K562 (cell line): ENCODE results near the gene RNASEH2C. TPM values are rescaled to one million over a fixed set of nuclear protein-coding genes. Genes with fewer than 3 reads are reported as not detected.
A peak's percentile ranks its signal among the peaks of the same experiment; 100 is the strongest.

Source experiments
- ATAC-seq: fragments of 200-7000 bp; cut with Tn5 transposase; 3 replicates; pipeline ENCODE4 v1.9.1; 2020; ENCODE audit warnings: moderate library complexity
- BruUV-seq: library from RNA; stranded (reverse); fragments of 400-500 nt; replicated peaks from 2 replicates; lab custom pipeline; 2021; lab: Mats Ljungman, UMichigan
- CTCF ChIA-PET: fragments of 300-600 bp; formaldehyde crosslinking; extraction: SDS; loops from one replicate; lab custom pipeline; 2021; ENCODE audit warnings: low intra/inter-chr PET ratio; lab: Yijun Ruan, JAX
- POLR2A ChIA-PET: fragments of 300-600, 350-650 bp; sonication (Branson Sonifier 250); formaldehyde crosslinking; extraction: SDS; loops from one replicate; lab custom pipeline; 2021; ENCODE audit warnings: antibody characterized with exemption, inconsistent platforms; lab: Yijun Ruan, JAX
- DNase-seq, 4 experiments: peaks; one replicate each; pipeline versions ENCODE4 v3.0.0 to v3.0.0-alpha.2; 2011 to 2018; ENCODE audit warnings: low spot score in 3 of 4, mixed read lengths in 3 of 4; ENCODE audit errors: extremely low read depth in 1 of 4
- FAIRE-seq: peaks from 2 replicates; lab custom pipeline; 2011; peaks lifted over from hg19 to GRCh38; lab: Jason Lieb, UNC
- H2AFZ ChIP-seq: 2 replicates; pipeline ENCODE4 v1.6.0; 2011; ENCODE audit warnings: low read depth, low read length, control low read depth, inconsistent platforms
- H3K27ac ChIP-seq: fragments of 200-600 bp; 3 replicates; pipeline ENCODE4 v1.8.0; 2011; ENCODE audit warnings: low read depth, mild to moderate bottlenecking, control low read depth, inconsistent platforms, low read length, moderate library complexity, mixed read lengths; ENCODE audit errors: extremely low read depth
- H3K27me3 ChIP-seq, 2 experiments: fragments of 300-600 bp in 1 of 2; 2 replicates in 1 of 2; 3 replicates in 1 of 2; pipeline versions ENCODE4 v1.6.0 to v1.8.0; 2011; ENCODE audit warnings: inconsistent platforms in 2 of 2, low read length in 2 of 2, mild to moderate bottlenecking in 1 of 2, mixed read lengths in 1 of 2, moderate library complexity in 1 of 2; ENCODE audit not compliant: control insufficient read depth in 2 of 2, insufficient read depth in 2 of 2
- H3K36me3 ChIP-seq: fragments of 300-600 bp; 3 replicates; pipeline ENCODE4 v1.8.0; 2011; ENCODE audit warnings: mild to moderate bottlenecking, low read length, inconsistent platforms; ENCODE audit not compliant: control insufficient read depth, insufficient read depth
- H3K4me1 ChIP-seq, 2 experiments: fragments of 200-600 bp in 1 of 2; replicated peaks in 1 of 2; 2 replicates in 1 of 2; 3 replicates in 1 of 2; pipeline versions ENCODE4 v1.5.1 to v1.8.0; 2011; ENCODE audit warnings: inconsistent platforms in 2 of 2, low read length in 2 of 2, mild to moderate bottlenecking in 1 of 2, mixed read lengths in 1 of 2, moderate library complexity in 1 of 2; ENCODE audit not compliant: control insufficient read depth in 2 of 2, insufficient read depth in 2 of 2
- H3K4me2 ChIP-seq: 2 replicates; pipeline ENCODE4 v1.6.1; 2011; ENCODE audit warnings: low read length, control low read depth, inconsistent platforms, mixed read lengths; ENCODE audit not compliant: insufficient read depth
- H3K4me3 ChIP-seq: fragments of 200-600 bp; sonication (generic), shearing (Covaris generic); 2 replicates; pipeline ENCODE4 v1.5.1; 2016; ENCODE audit warnings: control low read depth, inconsistent platforms
- H3K79me2 ChIP-seq: fragments of 200-600 bp; 3 replicates; pipeline ENCODE4 v1.8.0; 2011; ENCODE audit warnings: low read length, inconsistent platforms; ENCODE audit not compliant: control insufficient read depth, insufficient read depth
- H3K9ac ChIP-seq, 2 experiments: 2 replicates each; pipeline versions ENCODE4 v1.6.0 to v1.6.1; 2011; ENCODE audit warnings: low read depth in 2 of 2, low read length in 2 of 2, control low read depth in 1 of 2, inconsistent platforms in 1 of 2, mild to moderate bottlenecking in 1 of 2, mixed read lengths in 1 of 2; ENCODE audit not compliant: insufficient read depth in 1 of 2
- H3K9me1 ChIP-seq: one replicate; pipeline ENCODE4 v1.6.0; 2011; ENCODE audit warnings: inconsistent platforms, mild to moderate bottlenecking, low read length, moderate library complexity; ENCODE audit not compliant: control insufficient read depth, insufficient read depth
- H3K9me3 ChIP-seq: replicated peaks from 2 replicates; pipeline ENCODE4 v1.5.1; 2011; ENCODE audit warnings: low read depth, low read length, inconsistent platforms; ENCODE audit not compliant: control insufficient read depth, insufficient read depth
- H4K20me1 ChIP-seq: replicated peaks from 2 replicates; pipeline ENCODE4 v1.6.1; 2011; ENCODE audit warnings: low read length, inconsistent platforms, mixed read lengths; ENCODE audit not compliant: control insufficient read depth, insufficient read depth
- EHMT2 ChIP-seq: fragments of 450-650 bp; IDR thresholded peaks from 2 replicates; pipeline ENCODE4 v1.6.1; 2018; ENCODE audit warnings: antibody characterized with exemption
- HBP1 ChIP-seq: fragments of 450-650 bp; formaldehyde crosslinking; IDR thresholded peaks from 2 replicates; pipeline ENCODE4 v1.4.0; 2022; ENCODE audit warnings: missing genetic modification characterization
- IFI16 ChIP-seq: fragments of 250-450 bp; sonication (Bioruptor Pico); IDR thresholded peaks from 2 replicates; pipeline ENCODE4 v2.1.2; 2022; ENCODE audit warnings: mild to moderate bottlenecking, inconsistent platforms
- LCOR ChIP-seq: sonication (generic); formaldehyde crosslinking; IDR thresholded peaks from 2 replicates; pipeline ENCODE4 v1.8.0; 2022; ENCODE audit warnings: mild to moderate bottlenecking, missing genetic modification reagents
- MTA1 ChIP-seq: fragments of 450-650 bp; IDR thresholded peaks from 2 replicates; pipeline ENCODE4 v1.6.1; 2017; ENCODE audit warnings: borderline replicate concordance
- NCOA1 ChIP-seq: fragments of 450-650 bp; IDR thresholded peaks from 2 replicates; pipeline ENCODE4 v1.6.1; 2016; ENCODE audit warnings: low read depth
- NR2C2 ChIP-seq, 2 experiments: fragments of 200-800 bp in 1 of 2; sonication (Bioruptor generic) in 1 of 2; sonication (generic) in 1 of 2; formaldehyde crosslinking in 1 of 2; IDR thresholded peaks; 2 replicates each; pipeline versions ENCODE4 v1.6.1 to v1.8.0; 2016 to 2022; ENCODE audit warnings: mild to moderate bottlenecking in 1 of 2, missing compliant biosample characterization in 1 of 2, missing genetic modification characterization in 1 of 2, missing genetic modification reagents in 1 of 2
- ZNF263 ChIP-seq: sonication (generic); formaldehyde crosslinking; IDR thresholded peaks from 2 replicates; pipeline ENCODE4 v1.8.0; 2022; ENCODE audit warnings: mild to moderate bottlenecking, missing genetic modification reagents, borderline replicate concordance
- ZNF318 ChIP-seq, 2 experiments: fragments of 450-650 bp; IDR thresholded peaks; 2 replicates each; pipeline ENCODE4 v1.6.1; 2016; ENCODE audit warnings: mild to moderate bottlenecking in 2 of 2, borderline replicate concordance in 1 of 2, low read depth in 1 of 2, moderate library complexity in 1 of 2
- ZNF785 ChIP-seq: fragments of 250-450 bp; sonication (Bioruptor Pico); IDR thresholded peaks from 2 replicates; pipeline ENCODE4 v1.4.0; 2020; ENCODE audit warnings: mild to moderate bottlenecking
- WGBS: fragments of 100-300 bp; shearing (Covaris generic); methylation state at CpG from one replicate; pipeline ENCODE4 v1.1.6; 2016; ENCODE audit warnings: low coverage, mixed read lengths; ENCODE audit not compliant: insufficient coverage; ENCODE audit errors: missing lambda C conversion rate; 5-methylcytosine and 5-hydroxymethylcytosine counted together
- in situ Hi-C: fragments of 300-500 bp; cut with MboI; formaldehyde crosslinking; loops from 4 replicates; pipeline ENCODE4 v1.15.0; 2018; ENCODE audit warnings: inconsistent platforms, mixed read lengths
- intact Hi-C: fragments of 100-400 bp; cut with micrococcal nuclease; formaldehyde crosslinking; loops from 2 replicates; pipeline ENCODE4 v1.14.2; 2022
- polyA plus RNA-seq, 8 experiments: library from polyadenylated mRNA; depleted of rRNA in 4 of 8; stranded (reverse) in 5 of 8; unstranded in 3 of 8; fragments of >200 nt; fragmentation: Nextera tagmentation in 2 of 8; fragmentation: Illumina TruSeq in 1 of 8; extraction: Ambion mirVana in 2 of 8; extraction: Trizol in 1 of 8; gene quantifications; 2 replicates each; pipeline versions ENCODE4 v1.2.1 to v1.2.3, GENCODE V29; 2011 to 2014; ENCODE audit warnings: inconsistent platforms in 1 of 8, missing spikeins in 1 of 8
- total RNA-seq, 7 experiments: library from RNA; depleted of rRNA in 6 of 7; stranded (reverse); fragments of >200 nt in 6 of 7; fragmentation: Illumina TruSeq in 2 of 7; extraction: Trizol in 2 of 7; gene quantifications; 2 replicates each; pipeline versions ENCODE4 v1.2.1 to v1.2.3, GENCODE V29; 2011 to 2021; ENCODE audit warnings: low replicate concordance in 1 of 7

Gene RNASEH2C
- total and polyA plus RNA-seq, 9 of the 15 experiments (the other 6 are each of a cell fraction or from before 2014, with no cell fraction given) = 5.4 to 78.2 (median 15.6) TPM

- FAIRE-seq (no peak), DNase-seq (no peak), ATAC-seq (no peak)
- no peaks in the 10 kb centered on the region; the same call in 1 of the 2 replicates for H3K9me3 ChIP-seq
- H3K9me1 ChIP-seq = no peaks in the 10 kb centered on the region
- H3K4me3 ChIP-seq = no peak overlapping the region
- H3K4me1 ChIP-seq = peaks cover 4 to 15% of the 10 kb centered on the region in 2 experiments; a peak in 3 of 5 replicates
- in situ Hi-C loops = no loop called here
- BruUV-seq = no TSS peak
- H3K27ac ChIP-seq = no peak overlapping the region
- H3K36me3 ChIP-seq = no peaks in the 10 kb centered on the region
- ChIA-PET CTCF (interaction anchor here (0.7 to 2.0 kb wide), 2 partner anchors 76 kb away, joined by 4 to 9 read pairs; no protein-coding TSS in a partner anchor), POLR2A (interaction anchor here (1.1 to 1.5 kb wide), 2 partner anchors 13 to 18 kb away, joined by 3 to 5 read pairs; no protein-coding TSS in a partner anchor)
- H3K79me2 ChIP-seq = no peaks in the 10 kb centered on the region
- 50% methylated on average over 1 of the region's 1 CpG for WGBS
- H4K20me1 ChIP-seq = no peaks in the 10 kb centered on the region
- peaks cover 4 to 19% of the 10 kb centered on the region in 2 experiments; a peak in 3 of 5 replicates for H3K27me3 ChIP-seq
- H2AFZ ChIP-seq = no peak overlapping the region
- H3K4me2 ChIP-seq = no peak overlapping the region
- no peak overlapping the region for H3K9ac ChIP-seq
- intact Hi-C loops = no loop called here
- TF ChIP-seq NCOA1 (no peak), LCOR (CRISPR knock-in tag) (no peak), HBP1 (CRISPR knock-in tag) (no peak), MTA1 (no peak), ZNF785 (CRISPR knock-in tag) (no peak), ZNF318 (IDR thresholded peaks at IDR 0.05; ENCODE audit: borderline replicate concordance in 1 of 2, low read depth in 1 of 2) (no peak), ZNF263 (no peak), NR2C2 (CRISPR knock-in tag; IDR thresholded peaks at IDR 0.05) (no peak), NR2C2 (tag; IDR thresholded peaks at IDR 0.05) (peak; percentile 77), EHMT2 (no peak), IFI16 (CRISPR knock-in tag) (no peak)
These were observed 21.8 kb upstream of the RNASEH2C start for GRCh38 chr11:65742353-65742752.
